CD4-positive, alpha-beta T cell treated with Interleukin-4 for 4 hours (primary cell): ENCODE measurements around the gene PCSK4.
"Not testable (repeated sequence)": the region's sequence is repeated elsewhere in the genome, so short reads cannot be mapped to it uniquely, and the experiment has no call there.

ENCODE experiments used
- DNase-seq: peaks from one replicate; pipeline ENCODE4 v3.0.0-alpha.2; 2020

PCSK4 gene

DNA sequence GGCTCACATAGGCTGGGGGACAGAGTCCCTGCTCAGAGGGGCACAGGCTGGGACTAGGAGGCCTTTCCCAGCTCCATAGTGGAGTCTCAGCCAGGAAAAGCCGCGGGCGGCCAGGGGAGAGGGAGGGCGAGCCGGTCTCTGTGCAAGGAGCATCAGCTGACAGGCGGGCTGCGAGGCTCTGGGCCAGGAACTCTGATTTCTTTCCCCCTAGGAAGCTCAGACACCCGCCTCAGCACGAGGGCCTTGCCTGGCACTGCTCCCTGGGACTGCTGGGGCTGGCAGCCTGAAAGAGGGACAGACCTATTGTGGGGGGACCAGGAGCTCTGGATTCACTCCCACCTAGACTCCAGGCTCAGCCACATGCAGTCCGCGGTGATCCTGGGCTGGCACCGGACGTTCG is 31.5 kb upstream of the PCSK4 start:
- no peak for DNase-seq

DNA sequence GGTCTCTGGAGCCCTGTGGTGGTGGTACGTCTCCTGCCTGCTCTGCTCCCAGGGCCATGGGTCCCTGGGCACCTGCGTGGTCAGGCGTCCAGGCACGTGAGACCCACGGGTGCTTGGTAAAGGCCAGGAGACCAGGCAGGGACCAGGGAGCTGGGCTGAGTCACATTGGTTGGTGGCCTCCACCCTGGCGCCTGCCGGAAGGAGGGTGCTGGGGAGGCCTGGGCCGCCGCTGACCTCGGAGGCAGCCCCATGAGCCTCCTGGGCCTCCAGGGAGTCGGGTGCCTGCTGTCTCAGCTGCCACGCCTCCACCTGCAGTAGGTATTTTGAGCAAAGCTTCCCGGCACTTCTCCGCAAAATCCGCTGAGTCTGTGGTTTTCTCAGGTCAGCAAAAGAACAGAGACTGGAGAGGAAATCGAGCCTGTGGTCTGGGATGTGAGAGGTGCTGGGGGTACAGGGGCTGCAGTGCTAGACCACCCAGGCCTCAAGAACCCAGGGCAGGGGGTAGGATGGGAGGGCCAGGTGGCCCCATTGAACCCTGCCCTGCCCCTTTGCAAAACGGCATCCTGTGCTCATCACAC is 30.1 kb upstream of the PCSK4 start:
- DNase-seq = no peak

DNA sequence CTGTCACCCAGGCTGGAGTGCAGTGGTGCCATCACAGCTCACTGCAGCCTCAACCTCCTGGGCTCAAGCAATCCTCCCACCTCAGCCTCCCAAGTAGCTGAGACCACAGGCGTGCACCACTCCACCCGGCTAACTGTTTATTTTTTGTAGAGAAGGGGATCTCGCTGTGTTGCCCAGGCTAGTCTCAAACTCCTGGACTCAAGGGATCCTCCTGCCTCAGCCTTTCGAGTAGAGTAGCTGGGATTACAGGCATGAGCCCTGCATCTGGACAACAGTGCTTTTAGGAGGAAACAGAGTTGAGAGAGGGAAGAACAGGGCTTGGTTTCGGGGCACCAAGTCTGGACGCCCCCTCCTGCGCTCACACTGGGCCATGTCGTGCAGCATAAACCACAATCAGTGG is 29.7 kb upstream of the PCSK4 start:
- DNase-seq = not testable (repeated sequence)

DNA sequence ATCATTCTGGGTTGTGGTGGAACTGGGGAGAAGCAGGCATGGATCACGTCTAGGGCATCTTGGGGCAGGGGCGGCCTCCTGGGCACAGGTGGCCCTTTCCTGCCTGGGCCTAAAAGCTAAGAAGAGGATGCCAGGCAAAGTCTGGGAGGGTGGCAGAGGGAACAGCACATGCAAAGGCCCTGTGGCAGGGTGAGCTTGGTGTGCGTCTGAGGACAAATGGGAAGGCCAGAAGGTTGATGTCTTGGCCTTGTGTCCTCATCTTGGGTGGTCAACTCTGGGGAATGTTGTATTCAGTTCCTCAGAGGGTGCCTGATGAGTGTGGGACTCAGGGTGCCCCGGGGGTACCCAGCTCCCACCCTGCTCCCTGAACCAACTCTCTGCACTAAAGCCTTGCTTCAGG is 28.3 kb upstream of the PCSK4 start:
- no peak for DNase-seq

DNA sequence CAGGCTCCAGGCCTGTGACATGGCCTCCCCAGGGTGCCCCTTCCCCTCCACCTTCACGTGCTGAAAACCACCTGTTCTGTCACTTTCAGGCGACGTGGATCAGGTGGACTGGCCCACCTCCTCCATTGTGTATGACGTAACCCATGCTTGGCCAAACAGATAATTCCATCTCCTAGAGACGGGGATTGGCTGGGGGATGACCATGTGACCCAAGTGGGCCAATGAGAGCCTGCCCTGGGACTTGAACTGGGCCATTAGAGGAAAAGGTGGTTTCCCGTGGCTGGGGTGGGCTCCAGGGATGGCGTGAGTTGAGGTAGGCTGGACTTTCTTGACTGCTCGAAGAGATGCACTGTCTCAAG is 26.2 kb upstream of the PCSK4 start:
- no peak for DNase-seq

DNA sequence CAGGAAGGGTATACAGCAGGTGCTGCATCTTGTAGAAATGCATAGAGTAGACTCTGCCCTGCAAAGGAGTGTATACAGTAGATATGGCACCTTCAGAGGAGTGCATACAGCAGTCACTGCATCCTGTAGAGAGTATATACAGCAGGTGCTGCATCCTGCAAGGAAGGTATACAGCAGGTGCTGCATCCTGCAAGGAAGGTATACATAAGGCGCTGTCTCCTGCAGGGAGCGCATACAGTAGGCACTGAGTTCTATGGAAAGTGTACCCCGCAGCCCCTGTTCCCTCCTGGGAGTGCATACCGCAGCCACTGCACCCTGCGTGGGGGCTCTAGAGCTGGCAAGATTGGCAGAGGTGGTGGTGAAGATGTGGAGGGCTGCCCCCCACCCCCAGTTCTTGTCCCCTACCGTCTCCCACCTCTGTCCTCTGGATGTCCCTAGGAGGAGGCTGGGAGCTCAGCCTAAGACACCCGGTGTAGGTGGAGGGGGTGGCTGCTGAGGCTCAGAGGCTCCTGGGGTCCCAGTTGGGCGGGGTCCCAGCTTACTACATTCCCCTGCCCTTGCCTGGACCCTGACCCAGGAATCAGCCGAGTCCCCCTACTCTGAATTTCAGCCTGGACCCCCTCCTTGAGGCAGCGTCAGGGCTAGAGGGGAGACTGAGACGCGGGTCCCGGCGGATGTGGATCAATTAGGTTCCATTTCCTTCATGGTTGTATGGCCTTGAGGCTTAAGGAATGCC is 25.0 kb upstream of the PCSK4 start:
- DNase-seq = no peak

DNA sequence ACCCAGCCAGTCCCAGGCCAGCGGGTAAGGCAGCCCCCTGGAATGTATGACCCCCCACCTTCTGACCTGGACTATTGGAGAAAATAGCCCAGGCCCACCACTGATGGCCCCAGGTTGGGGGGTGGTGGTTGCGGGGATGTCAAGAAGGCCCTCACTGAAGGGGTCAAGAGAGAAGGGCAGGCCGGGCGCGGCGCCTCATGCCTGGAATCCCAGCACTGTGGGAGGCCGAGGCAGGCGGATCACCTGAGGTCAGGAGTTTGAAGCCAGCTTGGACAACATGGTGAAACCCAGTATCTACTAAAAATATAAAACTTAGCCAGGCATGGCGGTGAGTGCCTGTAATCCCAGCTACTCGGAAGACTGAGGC is 24.1 kb upstream of the PCSK4 start:
- DNase-seq = no peak

DNA sequence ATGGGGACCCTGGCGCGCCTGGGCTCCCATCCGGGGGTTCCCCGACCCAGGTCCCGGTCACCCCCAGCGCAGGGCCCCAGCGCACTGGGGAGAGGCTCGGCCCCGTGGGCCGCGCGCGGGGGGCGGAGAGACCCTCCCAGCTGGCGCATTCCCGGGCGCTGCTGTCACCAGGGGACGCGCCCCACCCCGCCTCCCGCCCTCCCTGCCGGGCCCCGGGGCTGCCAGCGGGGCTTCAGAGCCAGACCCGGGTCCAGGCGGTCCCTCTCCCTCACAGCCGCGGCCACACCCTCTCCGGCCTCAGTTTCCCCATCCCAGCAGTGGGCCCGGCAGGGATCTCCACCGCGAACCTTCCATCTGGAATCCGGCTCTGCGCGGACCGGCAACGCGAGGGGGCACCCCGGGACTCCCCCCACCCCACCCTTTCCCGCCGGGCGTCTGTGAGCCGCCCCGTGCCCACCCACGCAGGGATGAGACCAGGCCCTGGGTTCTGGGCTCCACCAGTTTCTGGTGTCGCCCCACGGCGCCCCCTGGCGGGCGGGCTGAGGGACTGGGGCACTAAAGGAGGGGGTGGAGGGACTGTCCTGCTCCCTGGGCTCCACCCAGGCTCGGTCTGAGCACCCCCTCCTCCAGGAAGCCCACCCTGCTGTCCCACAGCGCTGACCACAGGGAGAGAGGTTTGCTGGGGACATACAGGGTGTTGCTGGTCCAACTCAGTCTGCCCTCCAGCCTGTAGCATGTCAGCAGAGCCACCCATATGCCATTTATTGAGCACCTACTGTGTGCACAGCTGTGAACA is 23.5 kb upstream of the PCSK4 start:
- DNase-seq = peak; percentile 52

DNA sequence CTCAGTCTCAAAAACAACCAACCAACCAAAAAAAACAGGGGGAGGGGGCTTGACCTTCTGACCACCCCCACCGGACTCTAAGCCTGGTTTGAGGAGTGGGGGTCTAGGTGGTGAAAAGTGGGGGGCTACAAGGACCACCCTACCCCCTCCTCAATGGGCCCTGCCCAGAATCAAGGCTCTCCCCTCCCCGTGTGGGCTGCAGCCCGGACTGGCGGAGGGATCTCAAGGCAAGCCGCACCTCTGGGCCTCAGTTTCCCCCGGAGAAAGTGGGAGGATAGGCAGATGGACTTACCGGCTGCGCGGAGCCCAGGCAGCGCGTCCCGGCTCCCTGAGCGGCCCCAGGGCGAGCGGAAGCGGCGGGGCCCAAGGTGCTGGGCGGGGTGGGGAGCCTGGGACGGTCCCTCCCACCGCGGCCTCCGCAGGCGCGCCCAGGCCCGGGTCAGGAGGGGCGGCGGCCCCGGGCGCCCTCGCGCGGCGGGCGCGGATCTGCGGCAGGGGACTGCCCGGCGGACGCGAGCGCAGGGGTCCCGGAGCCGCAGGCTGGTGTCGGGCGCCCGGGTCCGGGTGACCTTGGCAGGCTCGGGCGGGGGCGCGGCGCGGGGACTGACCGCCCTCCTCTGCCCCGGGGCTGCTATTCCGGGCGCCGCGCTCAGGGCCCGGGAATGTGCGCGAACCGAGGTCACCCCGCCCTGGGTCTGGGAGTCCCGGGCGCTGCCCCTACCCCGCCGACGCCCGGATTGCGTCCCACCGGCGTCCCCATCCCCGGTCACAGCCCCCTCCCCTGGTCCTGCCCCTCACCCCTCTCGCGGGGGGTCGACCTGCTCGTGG is 22.7 kb upstream of the PCSK4 start, which contains the start of gene ADAMTSL5:
Gene ADAMTSL5, minus strand, starts transcription at position 349 of the 828 bp plus-strand sequence. CDS start 2,076 bp downstream, outside the sequence.
- peak; percentile 37 for DNase-seq

DNA sequence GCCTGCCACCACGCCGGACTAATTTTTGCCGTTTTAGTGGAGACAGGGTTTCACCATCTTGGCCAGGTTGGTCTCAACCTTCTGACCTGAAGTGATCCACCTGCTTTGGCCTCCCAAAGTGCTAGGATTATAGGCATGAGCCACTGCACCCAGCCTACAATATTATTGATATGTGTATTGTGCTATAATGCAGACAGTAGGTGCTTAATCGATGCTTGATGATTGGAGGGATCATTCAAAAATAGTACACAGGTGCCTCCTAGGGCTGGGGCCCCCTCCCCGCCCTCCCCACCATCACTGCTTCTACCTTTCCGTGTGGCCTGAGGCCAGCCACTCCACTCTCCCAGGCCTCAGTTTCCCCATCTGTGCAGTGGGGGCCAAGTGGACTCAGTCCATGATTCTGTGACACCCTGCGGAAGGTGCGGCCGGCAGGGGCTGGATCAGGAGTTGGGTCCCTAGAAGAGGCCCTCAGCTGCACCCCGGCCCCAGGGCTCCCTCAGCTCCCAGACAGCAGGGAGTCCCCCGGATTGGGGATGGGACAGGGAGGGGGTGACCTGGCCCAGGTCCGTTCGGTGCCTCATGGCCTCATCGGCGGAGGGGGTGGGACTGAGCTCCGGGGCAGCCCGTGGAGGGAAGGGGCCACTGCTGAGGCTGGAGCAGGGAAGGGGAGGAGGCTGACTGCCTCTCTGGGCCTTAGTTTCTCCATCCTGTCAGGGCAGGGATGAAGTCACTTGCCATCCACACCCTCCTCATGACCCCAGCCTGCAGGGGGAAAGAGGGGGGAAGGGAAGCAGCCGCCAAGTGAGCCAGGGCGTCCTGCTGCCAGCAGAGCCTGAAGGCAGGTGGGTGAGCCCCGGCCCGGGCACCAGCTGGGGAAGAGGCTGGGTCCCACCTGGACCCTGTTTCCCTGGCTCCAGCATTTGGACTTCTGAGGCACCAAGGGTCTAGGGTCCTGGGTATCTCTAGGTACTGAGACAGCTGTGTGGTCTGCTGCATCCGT is 21.5 kb upstream of the PCSK4 start:
- DNase-seq = no peak

DNA sequence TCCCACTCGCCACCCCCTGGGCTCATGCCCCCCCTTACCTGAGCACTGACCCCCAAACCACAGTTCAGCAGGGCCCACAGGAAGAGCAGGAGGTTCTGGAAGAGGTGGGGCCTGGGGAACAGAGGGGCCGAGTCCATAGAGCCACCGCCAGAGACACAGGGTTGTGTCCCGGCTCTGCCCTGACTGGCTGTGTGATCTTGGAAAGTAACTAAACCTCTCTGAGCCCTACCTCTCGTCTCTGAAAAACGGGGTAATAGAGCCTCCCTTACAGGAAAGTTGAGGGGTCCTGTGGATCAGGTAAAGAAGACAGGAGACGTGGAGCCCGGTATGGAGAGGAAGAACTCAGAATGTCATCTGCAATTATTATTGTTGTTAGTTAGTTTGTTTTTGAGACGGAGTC is 20.7 kb upstream of the PCSK4 start:
- DNase-seq = no peak

DNA sequence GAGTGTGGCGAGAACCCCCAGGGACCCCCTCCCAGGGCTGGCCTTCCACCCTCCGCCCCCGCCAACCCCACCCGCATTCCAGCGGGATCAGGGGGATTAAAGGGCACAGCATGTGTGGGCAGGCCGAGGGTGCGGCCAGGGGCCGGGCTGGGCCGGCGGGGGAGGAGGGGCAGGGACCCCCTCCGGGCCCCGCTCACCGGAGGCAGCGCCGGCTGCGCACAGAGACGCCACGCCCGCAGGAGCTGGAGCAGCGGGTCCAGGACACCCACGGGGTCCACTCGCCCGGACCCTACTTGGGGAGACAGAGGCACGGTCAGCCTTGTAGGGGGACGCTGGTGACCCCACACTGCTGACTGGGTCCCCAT is 20.3 kb upstream of the PCSK4 start:
- DNase-seq = no peak

DNA sequence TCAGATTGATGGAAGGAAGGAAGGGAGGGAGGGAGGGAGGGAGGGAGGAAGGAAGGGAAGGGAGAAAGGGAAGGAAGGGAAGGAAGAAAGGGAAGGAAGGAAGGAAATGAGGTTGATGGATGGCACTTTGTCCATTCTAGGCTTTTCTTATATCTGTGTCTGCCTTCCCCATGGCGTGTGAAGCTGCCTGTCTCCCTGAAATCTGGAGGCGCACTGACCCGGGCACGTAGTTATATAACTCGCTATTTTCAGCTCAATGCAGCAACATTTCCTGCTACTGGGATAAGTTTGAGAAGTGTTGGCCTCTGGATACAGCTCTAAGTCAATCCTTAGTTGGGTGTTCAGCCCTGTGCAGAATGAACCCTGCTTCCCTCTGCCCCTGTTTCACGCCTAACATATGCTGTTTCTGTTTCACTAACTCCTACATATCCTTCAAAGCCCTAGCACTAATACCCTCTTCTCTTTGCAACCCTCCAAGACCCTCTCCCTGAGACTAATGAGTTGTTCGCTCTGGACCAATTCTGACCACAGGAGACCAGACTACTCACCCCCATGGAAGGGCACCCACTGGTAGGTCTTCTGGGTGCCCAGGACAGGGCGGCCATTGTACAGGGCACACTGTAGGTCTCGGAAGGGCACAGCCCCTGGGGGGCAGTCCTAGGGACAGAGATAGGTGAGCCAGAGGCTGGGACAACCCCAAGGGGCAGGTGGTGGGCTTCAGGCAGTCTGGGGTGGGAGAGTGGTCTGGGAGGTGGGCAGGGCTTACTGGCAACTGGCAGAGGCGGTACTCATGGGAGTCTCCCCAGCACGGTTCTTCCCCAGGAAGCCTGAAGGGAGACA is 19.7 kb upstream of the PCSK4 start:
- no peak for DNase-seq

DNA sequence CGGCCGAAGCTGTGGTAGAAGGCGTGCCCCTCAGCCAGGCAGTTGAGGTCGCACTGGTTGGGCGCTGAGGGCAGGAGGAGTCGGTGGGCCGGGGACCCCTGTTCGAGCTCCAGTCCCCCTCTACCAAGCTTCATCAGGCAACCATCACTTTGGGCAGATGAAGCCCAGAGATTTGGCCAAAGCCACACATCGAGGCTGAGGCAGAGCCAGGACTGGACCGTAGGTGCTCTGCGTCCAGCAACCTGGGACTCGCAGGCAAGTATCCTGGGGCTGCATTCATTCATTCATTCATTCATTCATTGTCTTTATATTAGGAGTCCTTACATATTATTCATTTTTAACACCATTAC is 18.3 kb upstream of the PCSK4 start:
- no peak for DNase-seq

DNA sequence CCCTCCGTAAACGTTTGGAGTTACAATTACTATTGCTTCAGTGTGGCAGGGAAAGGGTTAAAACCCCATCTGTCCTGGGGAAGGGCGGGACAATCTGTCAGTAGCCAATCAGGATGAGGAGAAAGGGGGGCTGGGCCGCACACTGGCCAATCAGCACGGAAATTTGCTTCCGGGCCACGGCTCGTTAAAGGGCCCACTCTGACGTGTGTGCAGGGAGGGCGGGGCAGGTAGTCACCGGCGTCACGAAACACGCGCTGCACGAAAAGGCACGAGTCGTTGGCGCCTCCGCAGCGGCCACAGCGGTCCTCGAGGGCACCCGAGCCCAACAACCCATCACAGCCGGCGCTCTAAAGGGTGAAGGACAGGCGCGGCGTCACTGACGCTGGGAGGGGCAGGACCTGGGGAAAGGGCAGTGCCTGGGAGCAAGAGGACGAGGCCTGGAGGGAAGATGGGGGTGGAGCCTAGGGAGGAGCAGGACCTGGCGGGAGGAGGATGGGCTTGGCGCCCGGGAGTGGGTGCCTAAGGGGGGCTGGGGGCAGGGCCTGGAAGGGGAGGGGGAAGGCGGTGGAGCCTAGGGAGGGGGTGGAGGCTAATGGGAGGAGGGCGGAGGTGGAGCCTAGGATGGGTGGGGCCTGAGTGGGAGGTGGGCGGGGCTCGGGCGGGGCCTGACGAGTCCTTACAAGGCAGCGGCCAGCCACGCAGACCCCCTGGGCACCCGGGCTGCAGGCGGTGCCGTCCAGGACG is 17.8 kb upstream of the PCSK4 start:
- peak; percentile 93 for DNase-seq

DNA sequence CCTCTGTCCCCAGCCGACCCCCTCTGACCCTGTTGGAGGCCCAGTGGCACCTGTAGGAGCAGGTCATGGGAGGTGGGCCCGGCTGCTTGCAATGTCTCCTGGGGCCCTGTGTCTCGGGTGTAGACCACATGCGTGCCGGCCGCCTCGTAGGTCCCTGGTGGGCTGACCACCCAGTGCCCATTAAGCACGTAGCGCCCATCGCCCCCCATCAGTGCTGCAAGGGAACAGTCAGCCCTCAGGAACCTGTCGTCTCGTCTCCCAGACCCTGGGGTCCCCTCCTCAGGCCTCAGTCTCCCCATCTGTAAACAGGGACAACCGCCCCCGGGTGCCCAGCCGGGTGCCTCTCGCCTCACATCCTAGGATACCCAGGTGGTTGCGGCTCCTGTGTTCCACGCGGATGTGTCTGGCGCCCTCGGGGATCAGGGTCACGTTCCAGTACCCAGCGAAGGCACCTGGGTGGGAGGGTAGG is 17.1 kb upstream of the PCSK4 start:
- DNase-seq = no peak

DNA sequence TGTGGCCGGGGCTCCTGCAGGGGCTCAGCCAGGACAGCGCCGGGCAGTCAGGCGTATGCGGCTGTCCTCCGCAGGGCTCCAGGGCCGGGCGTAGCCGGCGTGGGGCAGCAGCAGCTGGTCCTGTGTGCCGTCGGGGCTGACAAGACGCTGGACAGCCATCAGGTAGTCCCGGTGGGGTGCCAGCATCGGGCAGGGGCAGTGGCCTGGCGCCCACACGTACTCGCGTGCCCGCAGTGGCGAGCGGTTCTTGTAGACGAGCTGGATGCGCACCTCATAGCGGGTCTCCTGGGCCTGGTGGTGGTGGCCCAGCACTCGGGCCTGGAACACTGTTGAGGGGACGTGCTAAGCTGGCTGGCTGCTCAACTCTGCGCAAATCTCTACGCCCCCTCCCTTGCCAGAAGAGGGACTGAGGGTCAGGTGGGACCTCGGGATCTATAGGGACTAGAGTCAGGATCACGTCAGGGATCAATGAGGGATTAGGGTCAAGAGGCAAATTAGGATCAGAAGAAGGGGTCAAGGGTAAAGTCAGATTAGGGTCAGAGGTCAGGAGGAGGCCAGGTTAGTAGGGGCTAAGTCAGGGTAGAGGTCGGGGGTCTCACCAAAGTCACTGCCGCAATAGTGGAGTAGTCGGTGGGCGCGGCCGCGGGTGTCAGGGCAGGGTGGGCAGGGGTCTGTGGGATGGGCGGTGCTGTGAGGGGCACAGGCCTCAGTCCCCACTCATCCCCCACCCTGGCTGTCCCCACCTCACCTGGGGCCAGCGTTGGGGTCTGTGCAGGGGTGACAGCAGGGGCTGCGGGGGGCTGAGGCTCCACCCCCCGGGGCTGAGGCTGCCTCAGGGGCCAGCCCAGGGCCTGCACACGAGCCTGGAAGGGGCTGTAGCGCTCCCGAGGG is 16.1 kb upstream of the PCSK4 start:
- no peak for DNase-seq

DNA sequence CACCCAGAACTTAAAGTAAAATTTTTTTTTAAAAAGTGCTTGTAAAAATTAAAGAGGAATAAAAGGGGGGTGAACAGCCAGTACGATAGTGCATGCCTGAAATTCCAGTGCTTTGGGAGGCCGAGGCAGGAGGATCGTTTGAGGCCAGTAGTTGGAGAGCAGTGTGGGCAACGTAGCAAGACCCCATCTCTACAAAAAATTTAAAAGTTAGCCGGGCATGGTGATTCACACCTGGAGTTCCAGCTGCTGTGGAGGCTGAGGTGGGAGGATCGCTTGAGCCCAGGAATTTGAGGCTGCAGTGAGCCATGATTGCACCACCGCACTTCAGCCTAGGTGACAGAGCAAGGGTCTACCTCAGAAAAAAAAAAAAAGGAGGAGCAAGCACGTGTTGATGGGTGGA is 14.9 kb upstream of the PCSK4 start:
- no peak for DNase-seq
